ENCODE measurements around the gene NHLRC1. TPM values are rescaled to one million over a fixed set of nuclear protein-coding genes. Genes with fewer than 3 reads are reported as not detected.

Gene NHLRC1
- polyA plus RNA-seq, 1 donor from 2014 or later, result 0.32 TPM

DNA sequence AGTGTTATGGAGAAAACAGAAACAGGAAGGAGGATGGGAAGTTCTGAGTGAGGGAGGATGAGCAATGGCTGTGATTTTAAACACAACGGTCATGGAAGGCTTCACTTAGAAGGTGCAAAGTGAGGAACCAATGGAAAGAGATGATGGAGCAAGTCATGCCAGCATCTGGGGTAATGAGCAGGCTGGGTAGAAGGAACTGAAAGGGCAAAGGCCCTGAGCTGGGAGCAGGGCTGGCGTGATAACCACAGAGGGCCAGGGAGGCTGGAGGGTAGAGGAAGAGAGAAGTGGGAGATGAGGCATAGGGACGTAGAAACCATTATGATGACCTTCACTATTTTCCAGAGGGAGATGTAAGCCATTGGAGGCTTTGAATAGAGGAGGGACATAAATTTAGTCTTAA is 43.6 kb downstream of the NHLRC1 start:
- H4K20me1 ChIP-seq (ENCODE audit: insufficient read depth), result no peaks in the 10 kb centered on the region
- H2AFZ ChIP-seq (ENCODE audit: low read depth, low read length), result no peak overlapping the region
- H3K9me2 ChIP-seq (ENCODE audit: insufficient read depth, low read length), result no peaks in the 10 kb centered on the region
- no peak overlapping the region for H3K4me3 ChIP-seq (ENCODE audit: low read length)
- H3K79me2 ChIP-seq (replicated peaks; ENCODE audit: insufficient read depth, low read length), result no peaks in the 10 kb centered on the region
- no peaks in the 10 kb centered on the region for H3K9me3 ChIP-seq (ENCODE audit: low read length)
- no peaks in the 10 kb centered on the region for H3K27me3 ChIP-seq (ENCODE audit: insufficient read depth, low read depth, low read length)
- no peaks in the 10 kb centered on the region for H3K36me3 ChIP-seq (ENCODE audit: insufficient read depth, low read length)
- no peak overlapping the region for H3K9ac ChIP-seq (ENCODE audit: low read length)
- H3K27ac ChIP-seq (ENCODE audit: low read length), result no peak overlapping the region
- H3K4me2 ChIP-seq (ENCODE audit: low read length), result no peak overlapping the region
- TF ChIP-seq POLR2AphosphoS5 (IDR thresholded peaks at IDR 0.05), result no peak
- no peak for TF ChIP-seq SMC3 (conservative IDR thresholded peaks at IDR 0.05; ENCODE audit: poor library complexity)
- no peak for TF ChIP-seq EP300 (conservative IDR thresholded peaks at IDR 0.05; ENCODE audit: poor library complexity, severe bottlenecking)
- TF ChIP-seq EZH2 (IDR thresholded peaks at IDR 0.05; ENCODE audit: borderline replicate concordance, insufficient read depth, low read length, poor library complexity, severe bottlenecking), result no peak
- TF ChIP-seq RAD21 (conservative IDR thresholded peaks at IDR 0.05), result no peak
- TF ChIP-seq TAF1 (IDR thresholded peaks at IDR 0.05; ENCODE audit: low read depth), result no peak
- no peak for TF ChIP-seq MXI1 (conservative IDR thresholded peaks at IDR 0.05; ENCODE audit: poor library complexity, severe bottlenecking)
- TF ChIP-seq, protein P1, sequence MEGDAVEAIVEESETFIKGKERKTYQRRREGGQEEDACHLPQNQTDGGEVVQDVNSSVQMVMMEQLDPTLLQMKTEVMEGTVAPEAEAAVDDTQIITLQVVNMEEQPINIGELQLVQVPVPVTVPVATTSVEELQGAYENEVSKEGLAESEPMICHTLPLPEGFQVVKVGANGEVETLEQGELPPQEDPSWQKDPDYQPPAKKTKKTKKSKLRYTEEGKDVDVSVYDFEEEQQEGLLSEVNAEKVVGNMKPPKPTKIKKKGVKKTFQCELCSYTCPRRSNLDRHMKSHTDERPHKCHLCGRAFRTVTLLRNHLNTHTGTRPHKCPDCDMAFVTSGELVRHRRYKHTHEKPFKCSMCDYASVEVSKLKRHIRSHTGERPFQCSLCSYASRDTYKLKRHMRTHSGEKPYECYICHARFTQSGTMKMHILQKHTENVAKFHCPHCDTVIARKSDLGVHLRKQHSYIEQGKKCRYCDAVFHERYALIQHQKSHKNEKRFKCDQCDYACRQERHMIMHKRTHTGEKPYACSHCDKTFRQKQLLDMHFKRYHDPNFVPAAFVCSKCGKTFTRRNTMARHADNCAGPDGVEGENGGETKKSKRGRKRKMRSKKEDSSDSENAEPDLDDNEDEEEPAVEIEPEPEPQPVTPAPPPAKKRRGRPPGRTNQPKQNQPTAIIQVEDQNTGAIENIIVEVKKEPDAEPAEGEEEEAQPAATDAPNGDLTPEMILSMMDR (IDR thresholded peaks at IDR 0.05; ENCODE audit: poor library complexity, severe bottlenecking), result no peak
- TF ChIP-seq, protein P2, sequence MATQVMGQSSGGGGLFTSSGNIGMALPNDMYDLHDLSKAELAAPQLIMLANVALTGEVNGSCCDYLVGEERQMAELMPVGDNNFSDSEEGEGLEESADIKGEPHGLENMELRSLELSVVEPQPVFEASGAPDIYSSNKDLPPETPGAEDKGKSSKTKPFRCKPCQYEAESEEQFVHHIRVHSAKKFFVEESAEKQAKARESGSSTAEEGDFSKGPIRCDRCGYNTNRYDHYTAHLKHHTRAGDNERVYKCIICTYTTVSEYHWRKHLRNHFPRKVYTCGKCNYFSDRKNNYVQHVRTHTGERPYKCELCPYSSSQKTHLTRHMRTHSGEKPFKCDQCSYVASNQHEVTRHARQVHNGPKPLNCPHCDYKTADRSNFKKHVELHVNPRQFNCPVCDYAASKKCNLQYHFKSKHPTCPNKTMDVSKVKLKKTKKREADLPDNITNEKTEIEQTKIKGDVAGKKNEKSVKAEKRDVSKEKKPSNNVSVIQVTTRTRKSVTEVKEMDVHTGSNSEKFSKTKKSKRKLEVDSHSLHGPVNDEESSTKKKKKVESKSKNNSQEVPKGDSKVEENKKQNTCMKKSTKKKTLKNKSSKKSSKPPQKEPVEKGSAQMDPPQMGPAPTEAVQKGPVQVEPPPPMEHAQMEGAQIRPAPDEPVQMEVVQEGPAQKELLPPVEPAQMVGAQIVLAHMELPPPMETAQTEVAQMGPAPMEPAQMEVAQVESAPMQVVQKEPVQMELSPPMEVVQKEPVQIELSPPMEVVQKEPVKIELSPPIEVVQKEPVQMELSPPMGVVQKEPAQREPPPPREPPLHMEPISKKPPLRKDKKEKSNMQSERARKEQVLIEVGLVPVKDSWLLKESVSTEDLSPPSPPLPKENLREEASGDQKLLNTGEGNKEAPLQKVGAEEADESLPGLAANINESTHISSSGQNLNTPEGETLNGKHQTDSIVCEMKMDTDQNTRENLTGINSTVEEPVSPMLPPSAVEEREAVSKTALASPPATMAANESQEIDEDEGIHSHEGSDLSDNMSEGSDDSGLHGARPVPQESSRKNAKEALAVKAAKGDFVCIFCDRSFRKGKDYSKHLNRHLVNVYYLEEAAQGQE (IDR thresholded peaks at IDR 0.05; ENCODE audit: borderline replicate concordance), result no peak
- no peaks in the 10 kb centered on the region for H3F3A ChIP-seq (ENCODE audit: insufficient read depth, low read length, poor library complexity, severe bottlenecking)

DNA sequence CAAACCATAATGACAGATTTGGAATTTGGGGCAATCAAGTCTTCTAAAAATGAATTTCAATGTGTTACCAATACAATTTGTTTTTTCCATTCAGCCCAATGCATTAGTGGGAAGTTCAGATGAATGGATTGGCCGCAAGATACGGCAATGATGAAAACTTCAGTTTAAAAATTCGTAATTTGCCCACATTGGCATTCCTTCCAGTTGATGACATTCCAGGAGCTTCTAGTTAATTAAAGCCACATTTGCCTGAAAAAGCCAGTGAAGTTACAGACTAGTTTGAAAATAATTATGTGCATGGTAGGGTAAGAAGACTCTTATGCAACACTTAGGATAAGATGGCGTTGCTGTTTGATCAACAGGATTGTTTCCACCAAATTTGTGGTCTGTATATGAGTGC is 46.2 kb downstream of the NHLRC1 start:
- H3K9ac ChIP-seq (ENCODE audit: low read length), result no peak overlapping the region
- no peaks in the 10 kb centered on the region for H3K27me3 ChIP-seq (ENCODE audit: insufficient read depth, low read depth, low read length)
- H3K27ac ChIP-seq (ENCODE audit: low read length), result no peak overlapping the region
- no peaks in the 10 kb centered on the region for H4K20me1 ChIP-seq (ENCODE audit: insufficient read depth)
- no peaks in the 10 kb centered on the region for H3K9me2 ChIP-seq (ENCODE audit: insufficient read depth, low read length)
- H3K4me2 ChIP-seq (ENCODE audit: low read length), result no peak overlapping the region
- H3K9me3 ChIP-seq (ENCODE audit: low read length), result no peaks in the 10 kb centered on the region
- no peak overlapping the region for H3K4me3 ChIP-seq (ENCODE audit: low read length)
- no peaks in the 10 kb centered on the region for H3F3A ChIP-seq (ENCODE audit: insufficient read depth, low read length, poor library complexity, severe bottlenecking)
- TF ChIP-seq MXI1 (conservative IDR thresholded peaks at IDR 0.05; ENCODE audit: poor library complexity, severe bottlenecking), result no peak
- no peaks in the 10 kb centered on the region for H3K79me2 ChIP-seq (replicated peaks; ENCODE audit: insufficient read depth, low read length)
- H3K36me3 ChIP-seq (ENCODE audit: insufficient read depth, low read length), result no peaks in the 10 kb centered on the region
- no peak overlapping the region for H2AFZ ChIP-seq (ENCODE audit: low read depth, low read length)

DNA sequence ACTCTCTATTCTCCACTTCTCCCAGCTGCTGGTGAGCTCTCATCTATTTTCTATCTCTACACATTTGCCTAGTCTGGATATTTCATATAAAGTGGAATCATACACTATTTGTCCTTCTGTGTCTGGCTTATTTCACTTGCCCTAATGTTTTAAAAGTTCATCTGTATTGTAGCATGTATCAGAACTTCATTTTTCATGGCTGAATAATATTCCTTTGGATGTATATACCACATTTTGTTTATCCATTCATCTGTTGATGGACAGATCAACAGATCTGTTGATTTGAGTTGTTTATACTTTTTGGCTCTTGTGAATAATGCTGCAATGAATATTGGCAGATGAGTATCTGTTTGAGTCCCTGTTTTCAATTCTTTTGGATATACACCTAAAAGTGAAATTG is 49.6 kb downstream of the NHLRC1 start:
- Histone ChIP-seq H3F3A (ENCODE audit: insufficient read depth, low read length, poor library complexity, severe bottlenecking) (no peaks in the 10 kb centered on the region), H4K20me1 (ENCODE audit: insufficient read depth) (no peaks in the 10 kb centered on the region), H3K9me3 (ENCODE audit: low read length) (no peaks in the 10 kb centered on the region), H3K36me3 (ENCODE audit: insufficient read depth, low read length) (no peaks in the 10 kb centered on the region), H3K9me2 (ENCODE audit: insufficient read depth, low read length) (no peaks in the 10 kb centered on the region), H2AFZ (ENCODE audit: low read depth, low read length) (no peak overlapping the region), H3K79me2 (replicated peaks; ENCODE audit: insufficient read depth, low read length) (no peaks in the 10 kb centered on the region), H3K27ac (ENCODE audit: low read length) (no peak overlapping the region), H3K9ac (ENCODE audit: low read length) (no peak overlapping the region), H3K4me2 (ENCODE audit: low read length) (no peak overlapping the region), H3K27me3 (ENCODE audit: insufficient read depth, low read depth, low read length) (no peaks in the 10 kb centered on the region), H3K4me3 (ENCODE audit: low read length) (no peak overlapping the region)
- no peak for TF ChIP-seq MXI1 (conservative IDR thresholded peaks at IDR 0.05; ENCODE audit: poor library complexity, severe bottlenecking)
- TF ChIP-seq, protein P1 (IDR thresholded peaks at IDR 0.05; ENCODE audit: poor library complexity, severe bottlenecking), result no peak
- TF ChIP-seq TAF1 (IDR thresholded peaks at IDR 0.05; ENCODE audit: low read depth), result no peak
- no peak for TF ChIP-seq SMC3 (conservative IDR thresholded peaks at IDR 0.05; ENCODE audit: poor library complexity)
- no peak for TF ChIP-seq POLR2AphosphoS5 (IDR thresholded peaks at IDR 0.05)
- no peak for TF ChIP-seq EP300 (conservative IDR thresholded peaks at IDR 0.05; ENCODE audit: poor library complexity, severe bottlenecking)
- no peak for TF ChIP-seq RAD21 (conservative IDR thresholded peaks at IDR 0.05)
- TF ChIP-seq, protein P2 (IDR thresholded peaks at IDR 0.05; ENCODE audit: borderline replicate concordance), result no peak
- no peak for TF ChIP-seq EZH2 (IDR thresholded peaks at IDR 0.05; ENCODE audit: borderline replicate concordance, insufficient read depth, low read length, poor library complexity, severe bottlenecking)

All from neural cell (in vitro differentiated cells).